K562 (cell line): ENCODE results near the gene SPTLC3. TPM values are rescaled to one million over a fixed set of nuclear protein-coding genes. Genes with fewer than 3 reads are reported as not detected.

Experiments used
- CSDE1 ChIP-seq, 2 experiments: fragments of 450-650 bp; IDR thresholded peaks; 2 replicates each; pipeline ENCODE4 v1.6.1; 2016; ENCODE audit warnings: mild to moderate bottlenecking in 1 of 2
- FOXA3 ChIP-seq, 2 experiments: fragments of 450-650 bp in 1 of 2; sonication (generic) in 1 of 2; formaldehyde crosslinking; IDR thresholded peaks in 1 of 2; conservative IDR thresholded peaks in 1 of 2; 2 replicates each; pipeline versions ENCODE4 v1.4.0 to v1.8.0; 2020 to 2022; ENCODE audit warnings: mild to moderate bottlenecking in 2 of 2, missing genetic modification reagents in 1 of 2
- RCOR1 ChIP-seq, 2 experiments: IDR thresholded peaks; 2 replicates each; pipeline ENCODE4 v1.6.1; 2012; ENCODE audit warnings: low read depth in 2 of 2, low read length in 2 of 2, borderline replicate concordance in 1 of 2, improper control_type of control experiment in 1 of 2
- TEAD2 ChIP-seq: fragments of 450-650 bp; IDR thresholded peaks from 2 replicates; pipeline ENCODE4 v1.6.1; 2016; ENCODE audit warnings: missing genetic modification characterization, control low read depth, missing compliant biosample characterization
- ZNF124 ChIP-seq: sonication (generic); formaldehyde crosslinking; IDR thresholded peaks from 2 replicates; pipeline ENCODE4 v1.8.1; 2022; ENCODE audit warnings: missing genetic modification reagents
- ZNF318 ChIP-seq, 2 experiments: fragments of 450-650 bp; IDR thresholded peaks; 2 replicates each; pipeline ENCODE4 v1.6.1; 2016; ENCODE audit warnings: mild to moderate bottlenecking in 2 of 2, borderline replicate concordance in 1 of 2, low read depth in 1 of 2, moderate library complexity in 1 of 2
- polyA plus RNA-seq, 8 experiments: library from polyadenylated mRNA; depleted of rRNA in 4 of 8; stranded (reverse) in 5 of 8; unstranded in 3 of 8; fragments of >200 nt; fragmentation: Nextera tagmentation in 2 of 8; fragmentation: Illumina TruSeq in 1 of 8; extraction: Ambion mirVana in 2 of 8; extraction: Trizol in 1 of 8; gene quantifications; 2 replicates each; pipeline versions ENCODE4 v1.2.1 to v1.2.3, GENCODE V29; 2011 to 2014; ENCODE audit warnings: inconsistent platforms in 1 of 8, missing spikeins in 1 of 8
- total RNA-seq, 7 experiments: library from RNA; depleted of rRNA in 6 of 7; stranded (reverse); fragments of >200 nt in 6 of 7; fragmentation: Illumina TruSeq in 2 of 7; extraction: Trizol in 2 of 7; gene quantifications; 2 replicates each; pipeline versions ENCODE4 v1.2.1 to v1.2.3, GENCODE V29; 2011 to 2021; ENCODE audit warnings: low replicate concordance in 1 of 7

The SPTLC3 gene
- total and polyA plus RNA-seq, 9 of the 15 experiments (the other 6 are each of a cell fraction or from before 2014, with no cell fraction given) = not detected

- TF ChIP-seq FOXA3 (CRISPR knock-in tag; conservative IDR thresholded peaks at IDR 0.05 in 1 of 2, IDR thresholded peaks at IDR 0.05 in 1 of 2) = no peak
- TF ChIP-seq TEAD2 (tag) = no peak
- no peak for TF ChIP-seq ZNF124 (CRISPR knock-in tag)
- TF ChIP-seq RCOR1 (IDR thresholded peaks at IDR 0.05; ENCODE audit: borderline replicate concordance in 1 of 2, low read depth in 2 of 2, low read length in 2 of 2) = no peak
- no peak for TF ChIP-seq ZNF318 (IDR thresholded peaks at IDR 0.05; ENCODE audit: borderline replicate concordance in 1 of 2, low read depth in 1 of 2)
- TF ChIP-seq CSDE1 (IDR thresholded peaks at IDR 0.05) = no peak
Observed at GRCh38 chr20:13200767-13201500, 192.2 kb downstream of the SPTLC3 start (continued).
